ENCODE measurements around the gene SCN1A.
A peak's percentile ranks its signal among the peaks of the same experiment; 100 is the strongest.

DNA sequence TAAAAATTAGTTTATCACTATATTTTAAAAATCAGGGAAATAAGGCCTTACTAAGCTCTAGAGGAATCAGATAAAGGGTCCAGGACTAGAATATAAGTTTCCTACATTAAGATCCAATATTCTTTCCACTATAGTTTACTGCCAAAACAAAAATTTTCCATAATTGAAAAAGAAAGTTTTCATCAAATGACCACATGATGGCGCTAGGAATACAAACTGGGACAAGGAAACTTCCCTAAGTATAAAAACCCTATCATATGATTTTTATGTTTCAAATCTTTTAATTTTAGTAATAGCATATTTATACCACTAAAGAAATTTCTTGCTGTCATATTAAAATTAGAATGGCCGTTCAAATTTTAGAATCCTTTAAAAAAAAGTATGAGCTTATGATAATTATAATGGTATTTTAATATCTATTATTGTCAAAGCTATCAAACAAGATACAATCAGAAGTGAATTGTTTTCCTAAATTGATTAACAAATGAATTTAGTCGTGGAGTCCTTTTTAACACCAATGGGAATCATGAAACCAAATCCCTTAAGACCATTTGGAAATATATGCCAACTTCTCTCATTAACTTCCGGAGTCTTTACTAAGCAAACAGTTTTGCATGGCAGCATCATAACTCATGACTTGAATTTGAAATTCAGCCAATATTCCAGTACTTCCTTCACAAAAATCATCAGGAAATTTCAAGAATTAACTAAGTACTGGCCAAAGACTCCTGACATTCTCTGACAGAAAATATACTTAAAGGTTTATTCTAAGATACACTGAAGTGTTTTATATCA is 70.3 kb downstream of the SCN1A start:
- TF ChIP-seq, protein P1, sequence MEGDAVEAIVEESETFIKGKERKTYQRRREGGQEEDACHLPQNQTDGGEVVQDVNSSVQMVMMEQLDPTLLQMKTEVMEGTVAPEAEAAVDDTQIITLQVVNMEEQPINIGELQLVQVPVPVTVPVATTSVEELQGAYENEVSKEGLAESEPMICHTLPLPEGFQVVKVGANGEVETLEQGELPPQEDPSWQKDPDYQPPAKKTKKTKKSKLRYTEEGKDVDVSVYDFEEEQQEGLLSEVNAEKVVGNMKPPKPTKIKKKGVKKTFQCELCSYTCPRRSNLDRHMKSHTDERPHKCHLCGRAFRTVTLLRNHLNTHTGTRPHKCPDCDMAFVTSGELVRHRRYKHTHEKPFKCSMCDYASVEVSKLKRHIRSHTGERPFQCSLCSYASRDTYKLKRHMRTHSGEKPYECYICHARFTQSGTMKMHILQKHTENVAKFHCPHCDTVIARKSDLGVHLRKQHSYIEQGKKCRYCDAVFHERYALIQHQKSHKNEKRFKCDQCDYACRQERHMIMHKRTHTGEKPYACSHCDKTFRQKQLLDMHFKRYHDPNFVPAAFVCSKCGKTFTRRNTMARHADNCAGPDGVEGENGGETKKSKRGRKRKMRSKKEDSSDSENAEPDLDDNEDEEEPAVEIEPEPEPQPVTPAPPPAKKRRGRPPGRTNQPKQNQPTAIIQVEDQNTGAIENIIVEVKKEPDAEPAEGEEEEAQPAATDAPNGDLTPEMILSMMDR (IDR thresholded peaks at IDR 0.05) = peak in 4 of 6 experiments; percentile 6 to 33 (median 31)
- no peak for TF ChIP-seq POLR2A (IDR thresholded peaks at IDR 0.05)

Data from upper lobe of left lung (tissue), 4 donors.